Eye (tissue), 1 donor: Measurements from ENCODE around the gene MAML2.
"Not testable (repeated sequence)": the region's sequence is repeated elsewhere in the genome, so short reads cannot be mapped to it uniquely, and the experiment has no call there.

ENCODE experiments used
- DNase-seq: peaks from one replicate; pipeline ENCODE4 v3.0.0-alpha.2; 2015

The MAML2 gene

GRCh38 chr11:96204366-96204659 lies 138.7 kb downstream of the MAML2 start:
- no peak for DNase-seq

GRCh38 chr11:96203567-96204365 lies 139.2 kb downstream of the MAML2 start:
- DNase-seq = no peak

GRCh38 chr11:96200243-96200642 lies 142.8 kb downstream of the MAML2 start:
- DNase-seq = no peak

- DNase-seq = no peak
Observed at GRCh38 chr11:96199563-96200025, 143.4 kb downstream of the MAML2 start.

GRCh38 chr11:96197801-96198701 lies 144.9 kb downstream of the MAML2 start:
- DNase-seq = no peak

- no peak for DNase-seq
Observed at GRCh38 chr11:96197103-96197502, 145.9 kb downstream of the MAML2 start.

GRCh38 chr11:96196181-96196662 lies 146.8 kb downstream of the MAML2 start:
- DNase-seq = peak; percentile 53

- DNase-seq = no peak
Observed at GRCh38 chr11:96195671-96196070, 147.3 kb downstream of the MAML2 start.

- DNase-seq = no peak
Observed at GRCh38 chr11:96194581-96195374, 148.2 kb downstream of the MAML2 start.

GRCh38 chr11:96193745-96194443 lies 149.1 kb downstream of the MAML2 start:
- DNase-seq = peak; percentile 58

- DNase-seq = no peak
Observed at GRCh38 chr11:96191752-96192151, 151.2 kb downstream of the MAML2 start.

- no peak for DNase-seq
Observed at GRCh38 chr11:96189351-96189750, 153.6 kb downstream of the MAML2 start.

- DNase-seq = no peak
Observed at GRCh38 chr11:96188243-96189006, 154.6 kb downstream of the MAML2 start.

- no peak for DNase-seq
Observed at GRCh38 chr11:96187822-96188221, 155.2 kb downstream of the MAML2 start.

GRCh38 chr11:96186806-96187205 lies 156.2 kb downstream of the MAML2 start:
- no peak for DNase-seq

- DNase-seq = no peak
Observed at GRCh38 chr11:96185220-96185768, 157.7 kb downstream of the MAML2 start.

GRCh38 chr11:96180937-96181336 lies 162.1 kb downstream of the MAML2 start:
- not testable (repeated sequence) for DNase-seq

GRCh38 chr11:96180341-96180740 lies 162.7 kb downstream of the MAML2 start:
- DNase-seq = no peak

- no peak for DNase-seq
Observed at GRCh38 chr11:96179905-96180304, 163.1 kb downstream of the MAML2 start.

GRCh38 chr11:96178887-96179279 lies 164.1 kb downstream of the MAML2 start:
- DNase-seq = no peak
